GM21390 (cell line): ENCODE measurements around the gene NME4.
A peak's percentile ranks its signal among the peaks of the same experiment; 100 is the strongest.

Experiments
- ATAC-seq: cut with Tn5 transposase; IDR thresholded peaks from one replicate; pipeline ENCODE4 v1.9.1; 2021; ENCODE audit not compliant: unreplicated experiment

Gene NME4

DNA sequence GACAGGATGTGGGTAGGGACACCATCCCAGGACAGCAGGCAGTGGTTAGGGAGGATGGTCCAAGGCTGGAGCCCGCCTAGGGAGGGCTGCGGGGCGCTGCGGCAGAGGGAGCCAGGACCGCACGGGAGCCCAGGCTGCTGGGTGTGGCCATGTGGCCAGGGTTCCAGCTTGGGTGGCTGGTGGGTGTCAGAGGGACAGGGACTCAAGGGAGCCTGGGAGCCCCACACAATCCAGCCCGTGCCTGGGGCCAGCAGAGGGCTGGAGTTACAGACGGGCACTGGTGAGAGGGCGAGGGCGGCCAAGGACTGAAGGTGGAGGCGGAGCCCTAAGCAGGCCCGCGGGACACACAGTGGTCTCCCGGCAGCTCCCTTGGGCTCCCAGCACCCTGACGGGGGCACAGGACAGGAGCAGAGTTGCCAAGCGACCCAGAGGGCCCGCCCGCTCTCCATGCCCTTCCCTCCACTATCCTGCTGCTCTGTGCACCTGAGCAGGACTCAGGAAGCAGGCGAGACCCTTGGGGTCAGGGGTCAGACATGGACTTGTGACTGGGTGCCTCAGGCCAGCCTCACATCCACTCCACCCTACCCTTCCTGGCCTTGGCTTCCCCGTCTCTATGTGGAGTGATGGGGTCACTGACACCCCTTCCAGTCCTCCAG, 33.8 kb upstream of the NME4 start:
- no peak for ATAC-seq

DNA sequence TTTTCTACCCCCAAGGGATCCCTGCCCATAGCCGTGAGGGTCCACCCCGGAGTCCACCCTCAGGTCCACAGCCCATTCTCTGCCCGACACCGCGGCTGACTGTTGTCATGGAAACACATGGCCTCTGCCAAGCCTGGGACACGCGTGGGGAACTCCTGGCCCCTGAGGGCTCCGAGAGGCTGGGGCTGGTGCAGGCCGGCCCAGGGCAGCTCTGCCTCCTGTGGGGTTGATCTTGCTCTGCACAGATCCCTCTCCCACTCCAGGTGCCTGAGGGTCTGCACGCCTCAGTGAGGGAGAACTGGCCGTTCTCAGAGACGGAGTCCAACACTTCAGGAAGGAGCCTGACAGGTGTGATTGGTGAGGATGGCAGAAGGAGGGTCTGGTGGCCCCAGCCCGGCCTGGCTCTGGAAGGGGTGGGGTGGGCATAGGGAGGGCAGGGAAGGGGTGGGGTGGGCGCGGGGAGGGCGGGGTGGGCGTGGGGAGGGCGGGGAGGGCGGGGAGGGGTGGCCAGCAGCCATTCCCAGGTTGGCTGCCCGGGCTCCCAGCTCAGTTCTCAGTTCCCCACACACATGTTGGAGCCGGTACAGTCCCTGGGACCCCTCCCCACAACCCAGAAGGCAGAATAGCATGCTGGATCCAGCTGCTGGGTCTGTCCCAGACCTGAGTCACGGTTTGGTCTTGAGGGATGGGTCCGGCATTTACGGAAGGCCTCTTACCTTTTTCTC, 33.1 kb upstream of the NME4 start:
- no peak for ATAC-seq

DNA sequence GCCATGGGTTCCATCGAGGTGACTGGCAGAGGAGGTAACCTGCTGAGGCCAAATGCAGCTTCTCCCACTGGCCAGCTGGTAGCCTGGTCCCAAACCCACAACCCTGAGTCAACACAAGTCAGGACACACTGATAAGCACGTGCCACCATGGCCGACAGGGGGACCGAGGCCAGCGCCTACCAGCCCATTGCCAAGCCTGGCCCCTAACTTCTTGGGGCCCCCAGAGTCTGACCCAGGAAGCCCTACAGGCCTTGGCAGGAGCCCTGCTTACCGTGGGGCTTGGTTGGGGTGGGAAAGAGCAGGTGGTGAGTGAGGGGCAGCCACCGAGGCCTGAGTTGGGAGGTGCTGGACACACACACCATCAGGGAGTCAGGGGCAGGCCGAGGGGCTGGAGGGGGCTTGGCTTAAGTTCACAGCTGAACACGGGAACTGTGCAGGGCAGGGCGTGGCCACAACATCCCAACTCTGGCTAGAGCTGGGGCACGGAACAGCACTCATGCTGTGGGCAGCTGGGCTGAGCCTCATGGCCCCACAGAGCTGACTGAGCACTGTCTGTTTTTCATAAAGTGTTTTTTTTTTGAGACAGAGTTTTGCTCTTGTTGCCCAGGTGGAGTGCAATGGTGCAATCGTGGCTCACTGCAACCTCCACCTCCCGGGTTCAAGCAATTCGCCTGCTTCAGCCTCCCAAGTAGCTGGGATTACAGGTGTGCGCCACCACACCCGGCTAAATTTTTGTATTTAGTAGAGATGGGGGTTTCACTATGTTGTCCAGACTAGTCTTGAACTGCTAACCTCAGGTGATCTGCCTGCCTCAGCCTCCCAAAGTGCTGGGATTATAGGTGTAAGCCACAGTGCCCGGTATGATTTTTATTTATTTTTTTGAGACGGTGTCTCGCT, 32.2 kb upstream of the NME4 start:
- ATAC-seq = no peak

DNA sequence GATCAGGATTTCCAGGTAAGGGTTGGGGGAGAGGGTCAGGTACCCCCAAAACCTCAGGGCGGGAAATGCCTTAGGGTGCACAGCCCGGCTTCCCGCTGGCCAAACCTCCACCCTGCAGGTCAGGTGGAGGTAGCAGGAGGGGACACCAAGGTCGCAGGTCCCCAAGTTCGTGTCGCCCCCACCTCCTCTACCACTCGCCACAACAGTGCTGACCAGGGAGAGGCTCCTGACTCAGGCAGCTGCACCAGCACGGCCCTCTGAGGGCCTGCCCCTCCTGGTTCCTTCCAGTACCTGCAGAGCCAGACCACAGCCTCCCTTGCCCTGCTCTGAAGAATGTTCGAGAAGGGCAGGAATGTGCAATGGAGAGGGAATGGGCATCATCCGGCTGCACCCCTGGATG, 30.5 kb upstream of the NME4 start:
- ATAC-seq = no peak

DNA sequence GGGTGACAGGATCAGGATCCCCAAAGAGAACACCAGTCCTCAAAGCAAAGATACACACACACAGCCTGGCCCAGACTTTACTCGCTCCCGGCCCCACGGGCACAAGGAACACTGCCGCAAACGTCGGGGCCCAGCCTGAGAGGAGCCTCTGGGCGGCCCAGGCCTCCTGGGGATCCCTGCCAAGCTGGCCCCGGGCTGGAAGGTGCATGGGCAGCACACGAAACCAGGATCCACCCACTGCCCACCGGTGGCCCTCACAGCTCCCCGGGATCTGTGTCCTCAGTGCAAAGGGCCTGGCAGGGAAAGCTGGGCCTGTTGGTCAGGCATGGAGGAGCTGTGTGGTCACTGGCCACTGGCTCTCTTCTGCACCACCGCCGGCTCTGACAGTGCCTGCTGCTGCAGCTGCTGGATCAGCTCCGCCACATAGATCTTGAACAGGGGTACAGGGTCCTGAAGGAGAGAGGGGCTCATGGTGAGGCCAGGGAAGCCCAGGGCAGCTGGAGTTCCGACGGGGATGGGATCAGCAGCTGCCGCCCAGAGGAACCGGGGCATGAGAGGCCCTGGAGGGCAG, 29.6 kb upstream of the NME4 start:
- no peak for ATAC-seq

DNA sequence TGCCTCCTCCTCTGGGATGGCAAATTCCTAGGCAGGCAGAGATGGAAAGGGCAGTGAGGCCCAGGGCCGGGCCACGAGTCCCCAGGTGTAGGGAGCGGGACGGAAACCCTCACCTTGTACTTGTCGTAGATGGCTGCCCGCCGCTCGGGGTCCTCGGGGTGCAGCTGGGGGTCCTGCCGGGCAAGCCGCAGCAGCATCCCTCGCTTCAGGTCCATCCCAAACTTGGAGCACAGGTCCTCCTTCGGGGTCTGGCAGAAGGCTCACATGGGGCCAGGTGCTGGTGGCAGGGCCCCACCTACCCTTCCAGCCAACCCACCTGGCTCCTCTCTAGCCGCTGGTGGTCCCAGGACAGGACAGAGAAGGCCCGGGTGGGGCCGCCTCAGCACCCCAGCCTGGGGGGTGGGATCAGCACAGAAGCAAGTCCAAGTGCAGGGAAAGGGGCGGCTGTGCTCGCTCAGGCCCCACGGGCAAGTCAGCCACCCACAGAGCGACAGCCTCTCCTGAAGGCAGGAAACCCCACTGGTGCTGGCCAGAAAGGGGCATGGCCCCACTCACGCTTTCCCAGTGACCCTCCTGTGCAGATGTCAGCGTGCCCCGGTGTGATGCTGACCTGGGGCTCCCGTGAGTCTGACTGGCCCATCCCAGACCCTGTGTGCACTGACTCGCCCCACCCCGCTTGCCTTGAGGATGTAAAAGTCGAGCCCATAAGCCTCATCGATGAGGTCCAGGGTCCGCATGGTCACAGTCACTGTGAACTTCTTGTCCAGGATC, 28.4 kb upstream of the NME4 start:
- no peak for ATAC-seq

DNA sequence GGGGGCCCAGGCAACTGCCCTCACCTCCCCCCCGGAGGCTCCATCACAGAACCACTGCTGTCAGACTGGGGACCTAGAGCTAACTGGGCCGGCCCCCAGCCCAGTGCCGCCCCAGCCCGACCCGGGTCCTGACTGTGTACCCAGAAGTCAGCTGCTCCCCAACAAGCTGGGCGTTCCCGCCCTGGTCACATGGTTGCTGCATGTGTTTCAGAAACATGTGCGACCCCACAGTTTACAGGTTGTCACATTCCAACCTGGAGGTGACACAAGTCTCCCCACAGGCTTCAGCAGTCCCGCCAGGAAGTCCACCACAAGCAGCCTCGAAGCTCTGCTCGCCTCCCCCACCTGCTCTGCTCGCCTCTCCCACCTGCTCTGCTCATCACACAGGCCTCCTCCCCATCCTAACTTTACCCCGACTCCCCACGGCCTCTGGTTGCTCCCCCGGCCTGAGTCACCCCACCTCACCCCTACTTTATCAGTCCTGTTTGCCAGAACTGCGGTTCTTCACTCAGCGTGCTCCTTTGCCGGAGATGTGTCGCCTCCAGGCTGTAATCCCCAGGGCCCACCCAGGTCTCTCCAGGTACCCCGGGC, 27.6 kb upstream of the NME4 start:
- no peak for ATAC-seq

DNA sequence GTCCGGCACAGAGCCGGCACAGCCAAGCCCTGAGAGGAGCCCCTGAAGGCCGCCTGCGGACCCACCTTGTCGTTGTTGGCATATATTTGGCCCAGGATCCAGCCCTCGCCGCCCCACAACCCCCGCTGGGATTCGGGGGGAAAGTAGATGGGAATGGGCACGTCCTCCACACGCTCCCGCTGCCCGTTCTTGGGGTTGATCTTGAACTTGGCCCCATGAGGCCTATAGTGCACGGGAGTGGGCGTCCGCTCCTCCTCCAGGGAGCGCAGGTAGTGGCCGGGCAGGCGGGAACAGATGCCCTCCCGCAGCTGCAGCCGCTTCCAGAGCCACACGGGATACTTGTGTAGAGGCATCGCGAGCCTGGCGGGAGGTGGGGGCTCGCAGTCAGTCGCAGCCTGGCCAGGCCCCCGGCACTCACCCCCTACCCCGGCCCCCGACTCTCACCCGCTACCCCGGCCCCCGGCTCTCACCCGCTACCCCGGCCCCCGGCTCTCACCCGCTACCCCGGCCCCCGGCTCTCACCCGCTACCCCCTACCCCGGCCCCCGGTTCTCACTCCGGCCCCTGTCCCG, 27.0 kb upstream of the NME4 start:
- no peak for ATAC-seq

DNA sequence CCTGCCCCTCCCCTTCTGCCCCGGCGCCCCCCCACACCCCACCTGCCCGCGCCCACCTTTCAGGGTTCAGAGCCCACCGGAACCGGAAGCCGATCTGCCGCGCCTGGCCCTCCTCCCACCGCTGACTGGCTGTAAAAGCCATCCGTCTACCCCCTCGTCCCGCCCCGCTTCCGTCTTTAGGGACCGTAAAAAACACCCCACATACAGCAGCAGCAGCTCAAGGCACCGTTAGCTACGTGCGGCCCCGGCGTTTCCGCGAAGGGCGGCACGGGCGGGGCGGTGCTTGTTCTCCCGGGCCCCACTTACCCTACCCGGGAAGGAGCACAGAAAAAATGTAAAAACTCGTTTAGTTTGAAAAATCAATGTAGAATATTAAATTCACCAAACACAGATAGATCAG, 26.6 kb upstream of the NME4 start, which contains the start of gene MRPL28:
Gene MRPL28 (minus strand): TSS at position 96 of the 400 bp plus-strand sequence. CDS start 320 bp downstream, outside the sequence.
- ATAC-seq = peak; percentile 73

DNA sequence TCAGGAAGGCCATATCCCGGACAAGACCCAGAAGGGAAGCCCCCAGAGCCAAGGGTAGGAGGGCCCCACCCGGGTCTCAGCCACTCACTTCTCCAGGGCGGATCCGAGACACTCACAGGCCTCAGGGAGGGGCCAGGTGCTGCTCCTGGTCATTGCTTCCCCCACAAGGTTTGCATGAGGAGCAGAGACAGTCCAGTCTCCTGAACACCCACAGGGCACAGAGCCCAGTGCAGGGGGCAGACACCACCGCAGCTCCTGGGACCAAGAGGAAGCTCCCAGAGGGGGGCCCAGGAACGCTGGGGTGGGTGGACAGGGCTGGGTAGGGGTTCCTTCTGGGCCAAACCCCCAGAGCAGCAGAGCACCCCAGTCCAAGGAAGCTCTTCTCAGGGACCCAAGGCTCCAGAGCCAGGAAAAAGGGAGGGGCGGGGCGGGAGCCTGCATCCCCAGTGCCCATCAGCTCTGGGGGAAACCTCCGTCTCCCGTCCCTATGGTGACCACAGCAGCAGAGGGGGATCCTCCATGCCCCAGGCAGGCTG, 26.0 kb upstream of the NME4 start:
- no peak for ATAC-seq

DNA sequence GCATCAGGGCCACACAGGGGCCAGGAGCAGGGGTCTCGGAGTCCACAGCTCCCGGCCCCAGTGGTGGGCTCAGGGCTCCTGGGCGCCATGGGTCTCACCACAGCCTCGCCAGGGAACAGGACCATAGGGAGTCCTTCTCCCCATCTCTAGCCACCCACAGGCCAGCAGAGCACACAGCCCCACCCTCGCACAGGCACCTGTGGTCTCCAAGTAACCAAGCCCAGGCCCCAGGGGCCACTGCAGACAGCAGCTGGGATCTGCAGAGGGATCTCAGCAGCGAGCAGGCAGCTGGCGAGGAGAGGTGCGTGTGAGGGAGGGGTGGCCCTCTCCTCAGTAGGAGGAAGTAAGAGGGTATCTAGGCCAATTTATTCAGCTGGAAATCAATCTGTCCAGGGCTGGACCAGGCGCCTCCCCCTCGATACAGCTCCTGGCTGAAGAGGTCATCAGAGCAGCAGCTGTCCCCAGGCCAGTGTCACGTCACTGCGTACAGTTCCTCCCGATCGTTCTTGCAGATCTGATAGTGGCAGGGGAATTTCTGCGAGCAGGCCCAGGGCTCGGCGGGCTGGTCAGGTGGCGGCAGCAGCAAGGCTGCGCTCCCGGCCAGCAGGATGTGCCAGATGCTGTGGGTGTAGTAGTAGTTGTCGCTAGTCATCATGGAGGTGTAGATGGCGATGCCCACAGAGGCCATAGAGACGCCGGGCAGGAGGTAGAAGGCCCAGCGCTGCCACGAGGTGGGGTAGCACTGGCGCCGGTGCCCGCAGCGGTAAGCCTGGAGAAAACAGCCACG, 25.3 kb upstream of the NME4 start:
- no peak for ATAC-seq

DNA sequence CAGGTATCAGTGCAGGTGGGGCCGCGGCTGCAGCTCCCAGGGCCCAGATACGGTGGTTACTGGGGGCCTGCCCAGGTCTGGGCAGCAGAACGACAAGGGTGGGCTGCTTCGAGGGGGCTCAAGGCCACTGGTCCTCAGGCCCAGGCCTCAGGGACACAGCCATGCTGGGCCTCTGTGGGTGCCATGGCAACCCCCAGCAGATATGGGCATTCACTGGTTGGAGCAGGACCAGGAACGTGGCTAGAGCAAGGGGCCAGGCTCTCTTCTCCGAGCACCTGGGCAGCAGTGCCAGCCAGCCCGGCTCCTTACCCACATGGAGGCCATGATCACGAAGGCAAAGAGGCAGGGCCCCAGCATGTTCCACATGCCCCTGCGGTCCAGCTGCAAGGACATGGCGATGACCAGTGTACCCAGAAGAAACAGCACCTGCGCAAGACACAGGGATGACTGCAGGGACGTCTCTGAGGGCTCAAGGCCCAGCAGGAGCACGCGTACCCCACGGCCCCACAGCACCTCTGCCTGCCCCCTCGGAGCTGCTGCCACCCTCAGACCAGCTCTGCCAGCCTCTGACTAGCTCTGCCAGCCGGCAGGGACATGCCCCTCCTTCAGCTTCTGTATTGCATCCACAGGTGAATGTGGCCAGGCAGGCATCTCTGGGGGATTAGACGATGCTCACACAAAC, 24.6 kb upstream of the NME4 start:
- no peak for ATAC-seq

DNA sequence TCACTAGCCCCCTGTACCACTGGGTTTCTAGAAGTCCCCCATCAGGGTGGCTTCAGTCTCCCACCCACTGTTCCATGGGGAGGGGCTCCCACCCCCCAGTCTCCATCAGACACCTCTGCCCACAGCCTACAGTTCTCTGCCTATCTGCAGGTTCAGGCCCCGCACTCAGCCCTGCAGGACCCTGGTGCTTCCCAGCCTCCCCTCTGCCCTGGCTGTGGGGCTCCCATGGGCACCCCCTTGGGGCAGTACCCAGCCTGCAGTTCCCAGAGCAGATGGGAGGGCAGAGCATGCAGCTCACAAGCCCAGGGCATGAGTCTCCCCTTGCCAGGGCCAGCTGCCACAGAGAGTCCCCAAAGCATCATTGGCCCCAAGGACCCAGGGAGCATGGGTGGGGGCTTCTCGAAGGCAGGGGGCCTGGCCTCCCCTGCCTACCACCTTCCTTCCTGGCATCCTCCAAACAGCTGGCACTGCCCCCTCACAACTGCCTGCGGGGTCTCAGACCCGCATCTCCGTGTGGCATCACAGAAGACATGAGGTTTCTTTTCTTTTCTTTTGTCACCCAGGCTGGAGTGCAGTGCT, 23.9 kb upstream of the NME4 start:
- no peak for ATAC-seq

DNA sequence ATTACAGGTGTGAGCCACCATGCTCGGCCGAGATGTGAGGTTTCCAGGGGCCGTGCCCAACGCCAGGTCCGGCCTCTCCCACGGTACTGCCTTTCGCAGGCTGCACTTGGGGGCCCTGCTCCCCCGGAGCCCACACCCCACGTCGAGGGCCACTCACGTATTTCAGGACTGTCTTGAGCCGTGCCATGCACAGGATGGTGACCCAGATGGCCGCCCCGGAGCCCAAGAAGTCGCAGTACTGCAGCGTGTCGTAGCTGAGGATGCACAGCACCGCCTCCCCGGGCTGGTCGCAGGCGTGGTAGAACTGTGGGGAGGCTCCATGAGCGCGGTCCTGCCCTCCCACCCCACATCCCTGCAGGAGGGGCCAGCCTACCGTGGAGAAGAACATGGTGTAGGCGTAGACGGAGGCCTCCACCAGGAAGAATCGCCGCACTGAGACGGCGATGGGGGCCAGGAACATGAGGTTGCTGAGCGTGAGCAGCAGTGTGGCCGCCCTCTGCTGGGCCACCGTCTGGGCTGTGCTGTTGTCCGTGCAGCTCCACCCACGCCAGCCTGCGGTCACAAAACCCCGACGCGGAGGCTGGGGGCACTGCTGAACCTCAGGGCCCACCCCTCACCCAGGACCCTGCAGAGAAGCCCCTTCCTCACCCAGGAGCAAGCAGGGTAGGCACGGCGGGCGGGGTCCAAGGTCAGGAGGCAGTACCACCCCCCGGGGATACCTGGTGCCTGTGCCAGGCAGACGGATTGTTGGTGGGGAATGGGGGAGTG, 23.0 kb upstream of the NME4 start:
- ATAC-seq = no peak

DNA sequence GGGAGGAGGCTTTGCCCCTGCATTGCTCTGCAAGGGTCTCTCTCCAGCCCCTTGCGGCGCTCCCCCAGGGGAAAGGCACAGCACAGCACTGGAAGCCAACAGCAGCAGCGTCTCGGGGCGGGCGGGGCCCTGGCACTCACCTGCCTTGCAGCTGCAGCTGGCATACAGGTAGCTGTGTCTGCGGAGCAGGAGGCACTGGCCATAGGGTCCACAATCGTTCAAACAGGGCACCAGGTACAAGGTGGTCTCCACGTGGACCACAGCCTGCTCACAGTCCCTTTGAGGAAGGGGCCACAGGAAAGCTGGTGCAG, 22.4 kb upstream of the NME4 start:
- ATAC-seq = no peak

DNA sequence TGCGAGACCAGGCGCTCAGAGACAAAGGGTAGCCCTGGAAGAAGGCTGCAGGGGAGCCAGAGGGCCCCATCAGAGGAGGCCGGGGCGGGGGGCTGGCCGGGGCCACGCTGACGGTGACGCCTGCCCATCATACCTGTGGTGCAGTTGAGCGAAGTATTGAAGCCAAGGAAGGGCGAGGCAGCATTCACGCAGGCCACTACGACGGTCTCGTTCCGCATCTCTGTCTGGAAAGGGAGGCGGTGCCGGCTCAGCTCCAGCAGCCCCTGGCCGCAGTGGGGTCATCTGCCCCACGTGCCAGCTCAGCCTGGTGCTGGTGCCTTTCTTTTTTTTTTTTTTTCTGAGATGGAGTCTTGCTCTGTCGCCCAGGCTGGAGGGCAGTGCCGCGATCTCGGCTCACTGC, 21.8 kb upstream of the NME4 start:
- ATAC-seq = no peak
